ENCODE measurements around the gene TPK1. TPM values are rescaled to one million over a fixed set of nuclear protein-coding genes. Genes with fewer than 3 reads are reported as not detected.

The TPK1 gene
- total RNA-seq, 3 donors from 2014 or later (not counting 1 experiment from before 2014, with no cell fraction given) = 20.9 to 28.6 (median 25.3) TPM

DNA sequence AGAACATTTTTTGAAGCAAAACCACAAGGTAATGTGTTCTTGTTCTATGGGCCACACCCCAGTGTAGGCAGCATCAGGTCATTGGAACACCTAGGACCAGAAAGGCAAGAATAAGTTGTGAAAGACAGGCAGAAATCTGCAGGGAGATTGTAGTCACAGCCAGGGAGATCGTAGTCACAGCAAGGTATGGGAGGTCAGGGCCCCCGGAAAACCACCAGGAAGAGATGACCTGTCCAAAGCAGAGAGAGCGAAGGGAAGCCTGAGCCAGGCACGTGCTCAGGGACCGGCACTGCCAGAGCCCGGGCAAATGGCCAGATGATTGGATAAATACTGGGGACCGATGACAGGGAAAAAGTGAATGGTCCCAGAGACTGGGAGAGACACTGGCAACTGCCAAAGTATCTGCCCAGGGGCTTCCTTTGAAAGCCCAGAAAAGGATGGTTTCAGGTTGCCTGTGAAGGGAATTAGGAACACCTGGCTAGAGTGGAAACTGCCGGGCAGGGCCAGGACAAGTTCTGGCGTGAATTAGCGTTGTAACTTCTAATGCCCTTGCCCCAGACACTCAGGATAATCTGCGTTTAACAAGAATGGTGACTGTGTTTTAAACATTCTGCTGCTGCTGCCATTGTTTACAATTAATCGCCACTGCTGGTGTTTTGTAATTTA is 428.5 kb downstream of the TPK1 start:
- no peak overlapping the region for H3K27ac ChIP-seq (ENCODE audit: low read length)
- no peaks in the 10 kb centered on the region for H3K36me3 ChIP-seq (ENCODE audit: control insufficient read depth, insufficient read depth, low read length)
- no peaks in the 10 kb centered on the region for H3K4me1 Mint-ChIP-seq
- TF ChIP-seq, protein P1, sequence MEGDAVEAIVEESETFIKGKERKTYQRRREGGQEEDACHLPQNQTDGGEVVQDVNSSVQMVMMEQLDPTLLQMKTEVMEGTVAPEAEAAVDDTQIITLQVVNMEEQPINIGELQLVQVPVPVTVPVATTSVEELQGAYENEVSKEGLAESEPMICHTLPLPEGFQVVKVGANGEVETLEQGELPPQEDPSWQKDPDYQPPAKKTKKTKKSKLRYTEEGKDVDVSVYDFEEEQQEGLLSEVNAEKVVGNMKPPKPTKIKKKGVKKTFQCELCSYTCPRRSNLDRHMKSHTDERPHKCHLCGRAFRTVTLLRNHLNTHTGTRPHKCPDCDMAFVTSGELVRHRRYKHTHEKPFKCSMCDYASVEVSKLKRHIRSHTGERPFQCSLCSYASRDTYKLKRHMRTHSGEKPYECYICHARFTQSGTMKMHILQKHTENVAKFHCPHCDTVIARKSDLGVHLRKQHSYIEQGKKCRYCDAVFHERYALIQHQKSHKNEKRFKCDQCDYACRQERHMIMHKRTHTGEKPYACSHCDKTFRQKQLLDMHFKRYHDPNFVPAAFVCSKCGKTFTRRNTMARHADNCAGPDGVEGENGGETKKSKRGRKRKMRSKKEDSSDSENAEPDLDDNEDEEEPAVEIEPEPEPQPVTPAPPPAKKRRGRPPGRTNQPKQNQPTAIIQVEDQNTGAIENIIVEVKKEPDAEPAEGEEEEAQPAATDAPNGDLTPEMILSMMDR (IDR thresholded peaks at IDR 0.05) = no peak
- ATAC-seq (no peak), DNase-seq (no peak)
- H3K27ac Mint-ChIP-seq = no peak overlapping the region
- no peaks in the 10 kb centered on the region for H3K36me3 Mint-ChIP-seq
- H3K4me3 Mint-ChIP-seq = no peak overlapping the region
- no peaks in the 10 kb centered on the region for H3K27me3 ChIP-seq (ENCODE audit: control insufficient read depth, insufficient read depth, low read length)
- intact Hi-C loops (cut with micrococcal nuclease) = no loop called here
- H3K4me3 ChIP-seq (ENCODE audit: low read length) = no peak overlapping the region
- 91% methylated on average over 11 of the region's 12 CpGs for WGBS (ENCODE audit: insufficient coverage)
- peaks cover 8% of the 10 kb centered on the region for H3K4me1 ChIP-seq (ENCODE audit: control insufficient read depth, insufficient read depth, low read length)
- no peaks in the 10 kb centered on the region for H3K9me3 ChIP-seq (ENCODE audit: control insufficient read depth, insufficient read depth, low read length)
- H3K27me3 Mint-ChIP-seq (ENCODE audit: low read depth in 2 of 2) = peaks cover 8 to 21% of the 10 kb centered on the region in 2 donors
- no peaks in the 10 kb centered on the region for H3K9me3 Mint-ChIP-seq

DNA sequence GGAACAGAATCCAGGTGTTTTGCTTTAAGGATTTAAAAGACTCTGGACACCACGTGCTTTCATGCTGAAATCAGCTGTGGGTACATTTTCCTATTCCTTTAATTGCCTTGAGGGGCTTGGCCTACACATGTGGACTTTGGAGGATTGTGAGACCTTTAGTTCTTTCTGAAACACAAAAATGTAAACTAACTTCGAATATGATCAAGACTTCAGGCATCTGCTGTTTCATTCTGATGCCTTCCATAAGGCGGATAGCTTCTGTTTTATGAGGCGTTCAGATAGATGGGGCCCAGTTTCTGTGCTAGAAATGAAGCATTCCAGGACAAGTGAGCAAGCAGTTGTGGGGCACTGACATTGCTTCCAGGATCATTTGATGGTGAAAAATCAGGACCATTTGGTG is 430.9 kb downstream of the TPK1 start:
- Mint-ChIP-seq H3K27ac (no peak overlapping the region), H3K4me1 (no peaks in the 10 kb centered on the region), H3K4me3 (no peak overlapping the region), H3K36me3 (no peaks in the 10 kb centered on the region), H3K27me3 (ENCODE audit: low read depth in 2 of 2) (peaks cover 8 to 18% of the 10 kb centered on the region in 2 donors), H3K9me3 (no peaks in the 10 kb centered on the region)
- ATAC-seq = no peak
- peaks cover 8% of the 10 kb centered on the region for H3K4me1 ChIP-seq (ENCODE audit: control insufficient read depth, insufficient read depth, low read length)
- intact Hi-C loops (cut with micrococcal nuclease) = no loop called here
- H3K36me3 ChIP-seq (ENCODE audit: control insufficient read depth, insufficient read depth, low read length) = no peaks in the 10 kb centered on the region
- 92% methylated on average over 4 of the region's 4 CpGs for WGBS (ENCODE audit: insufficient coverage)
- TF ChIP-seq, protein P1 (IDR thresholded peaks at IDR 0.05) = no peak
- no peak overlapping the region for H3K4me3 ChIP-seq (ENCODE audit: low read length)
- H3K9me3 ChIP-seq (ENCODE audit: control insufficient read depth, insufficient read depth, low read length) = no peaks in the 10 kb centered on the region
- no peak for DNase-seq
- H3K27me3 ChIP-seq (ENCODE audit: control insufficient read depth, insufficient read depth, low read length) = no peaks in the 10 kb centered on the region
- no peak overlapping the region for H3K27ac ChIP-seq (ENCODE audit: low read length)

DNA sequence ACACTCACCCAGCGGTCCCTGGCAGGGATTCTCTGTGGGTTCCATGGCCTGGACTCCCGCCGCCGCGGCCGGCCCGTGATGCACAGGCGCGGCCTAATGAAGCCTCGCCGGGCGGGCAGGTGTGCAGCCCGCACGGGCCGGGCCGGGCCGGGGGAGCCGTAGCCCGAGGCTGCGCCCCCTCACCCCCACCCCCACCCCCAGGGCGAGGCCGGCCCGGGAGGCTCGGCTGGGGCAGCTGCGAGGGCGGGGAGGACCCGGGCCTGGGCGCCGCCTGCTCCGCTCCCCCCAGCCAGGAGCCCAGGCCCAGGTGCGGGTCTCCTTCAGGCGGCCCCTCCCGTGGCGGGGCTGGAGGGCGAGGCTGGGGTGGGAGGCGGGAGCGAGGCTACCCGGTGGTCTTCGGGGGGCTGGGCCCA is 432.2 kb downstream of the TPK1 start, which contains the start of gene NOBOX:
Gene NOBOX, minus strand, starts transcription at position 45 of the 413 bp plus-strand sequence.
- H3K27ac Mint-ChIP-seq = no peak within 1 kb of the TSS
- ATAC-seq (no peak), DNase-seq (no peak)
- TF ChIP-seq, protein P1 (IDR thresholded peaks at IDR 0.05) = no peak
- peaks cover 8 to 9% of the 10 kb centered on the region in 2 donors for H3K27me3 Mint-ChIP-seq (ENCODE audit: low read depth in 2 of 2)
- H3K4me1 Mint-ChIP-seq = no peaks in the 10 kb centered on the region
- no peaks in the 10 kb centered on the region for H3K36me3 Mint-ChIP-seq
- H3K4me3 Mint-ChIP-seq = no peak within 1 kb of the TSS
- intact Hi-C loops (cut with micrococcal nuclease) = no loop called here
- no peaks in the 10 kb centered on the region for H3K36me3 ChIP-seq (ENCODE audit: control insufficient read depth, insufficient read depth, low read length)
- no peaks in the 10 kb centered on the region for H3K9me3 Mint-ChIP-seq
- no peak within 1 kb of the TSS for H3K27ac ChIP-seq (ENCODE audit: low read length)
- no peaks in the 10 kb centered on the region for H3K9me3 ChIP-seq (ENCODE audit: control insufficient read depth, insufficient read depth, low read length)
- no peak within 1 kb of the TSS for H3K4me3 ChIP-seq (ENCODE audit: low read length)
- no peaks in the 10 kb centered on the region for H3K27me3 ChIP-seq (ENCODE audit: control insufficient read depth, insufficient read depth, low read length)
- H3K4me1 ChIP-seq (ENCODE audit: control insufficient read depth, insufficient read depth, low read length) = peaks cover 8% of the 10 kb centered on the region
- WGBS (ENCODE audit: insufficient coverage) = 95% methylated on average over 35 of the region's 39 CpGs

DNA sequence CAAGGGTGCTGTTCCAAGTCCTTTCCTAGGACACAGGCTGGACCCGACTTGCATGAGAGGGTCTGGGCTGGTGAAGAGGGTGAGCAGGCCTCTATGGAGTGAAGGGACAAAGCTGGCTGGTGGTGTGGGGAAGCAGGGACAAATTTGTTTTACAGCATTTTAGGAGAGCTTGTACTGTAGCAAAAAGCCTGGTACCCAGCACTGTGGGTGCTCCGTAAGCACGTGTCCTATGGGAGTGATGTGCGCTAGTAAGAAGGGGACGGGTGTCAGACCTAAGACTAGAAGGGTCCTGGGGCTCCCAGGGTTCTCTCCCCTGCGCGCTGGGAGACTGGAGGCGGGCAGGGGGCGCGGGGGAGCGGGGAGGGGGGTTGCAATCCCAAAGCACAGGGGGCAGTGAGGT is 432.8 kb downstream of the TPK1 start:
- Mint-ChIP-seq H3K27me3 (ENCODE audit: low read depth in 2 of 2) (peaks cover 8% of the 10 kb centered on the region in 2 donors), H3K36me3 (no peaks in the 10 kb centered on the region), H3K4me3 (no peak overlapping the region), H3K27ac (no peak overlapping the region), H3K4me1 (no peaks in the 10 kb centered on the region), H3K9me3 (no peaks in the 10 kb centered on the region)
- H3K36me3 ChIP-seq (ENCODE audit: control insufficient read depth, insufficient read depth, low read length) = no peaks in the 10 kb centered on the region
- no peak overlapping the region for H3K4me3 ChIP-seq (ENCODE audit: low read length)
- TF ChIP-seq, protein P1 (IDR thresholded peaks at IDR 0.05) = no peak
- H3K9me3 ChIP-seq (ENCODE audit: control insufficient read depth, insufficient read depth, low read length) = no peaks in the 10 kb centered on the region
- H3K4me1 ChIP-seq (ENCODE audit: control insufficient read depth, insufficient read depth, low read length) = peaks cover 8% of the 10 kb centered on the region
- no peaks in the 10 kb centered on the region for H3K27me3 ChIP-seq (ENCODE audit: control insufficient read depth, insufficient read depth, low read length)
- ATAC-seq (no peak), DNase-seq (no peak)
- H3K27ac ChIP-seq (ENCODE audit: low read length) = no peak overlapping the region
- WGBS (ENCODE audit: insufficient coverage) = 92% methylated on average over 11 of the region's 11 CpGs
- intact Hi-C loops (cut with micrococcal nuclease) = no loop called here
